Hepatocyte (in vitro differentiated cells): ENCODE data around the gene RORC. TPM values are rescaled to one million over a fixed set of nuclear protein-coding genes. Genes with fewer than 3 reads are reported as not detected.

Experiments used
- DNase-seq: peaks from one replicate; pipeline ENCODE4 v3.0.0-alpha.2; 2016; ENCODE audit warnings: low spot score
- H2AFZ ChIP-seq: fragments of 200-600 bp; sonication (generic); 2 replicates; pipeline ENCODE4 v1.6.0; 2016; ENCODE audit warnings: antibody characterized with exemption, mild to moderate bottlenecking
- H3K27ac ChIP-seq: fragments of 200-600 bp; sonication (generic); 2 replicates; pipeline ENCODE4 v1.5.1; 2016; ENCODE audit warnings: mild to moderate bottlenecking
- H3K27me3 ChIP-seq: fragments of 200-600 bp; sonication (generic); 2 replicates; pipeline ENCODE4 v1.6.1; 2016
- H3K36me3 ChIP-seq: fragments of 200-600 bp; sonication (generic); replicated peaks from 2 replicates; pipeline ENCODE4 v1.5.1; 2016; ENCODE audit warnings: low read depth; ENCODE audit not compliant: insufficient read depth
- H3K4me1 ChIP-seq: fragments of 200-600 bp; sonication (generic); 2 replicates; pipeline ENCODE4 v1.5.1; 2016; ENCODE audit warnings: mild to moderate bottlenecking, moderate library complexity; ENCODE audit not compliant: insufficient read depth
- H3K4me2 ChIP-seq: fragments of 200-600 bp; sonication (generic); 2 replicates; pipeline ENCODE4 v1.6.0; 2016
- H3K4me3 ChIP-seq: fragments of 200-600 bp; sonication (generic); 2 replicates; pipeline ENCODE4 v1.5.1; 2016; ENCODE audit warnings: mild to moderate bottlenecking
- H3K79me2 ChIP-seq: fragments of 200-600 bp; sonication (generic); 2 replicates; pipeline ENCODE4 v1.6.0; 2017; ENCODE audit warnings: mild to moderate bottlenecking
- H3K9me2 ChIP-seq: fragments of 200-600 bp; sonication (generic); replicated peaks from 2 replicates; pipeline ENCODE4 v1.6.0; 2017; ENCODE audit warnings: mild to moderate bottlenecking; ENCODE audit not compliant: insufficient read depth
- H3K9me3 ChIP-seq: fragments of 200-600 bp; sonication (generic); 2 replicates; pipeline ENCODE4 v1.5.1; 2016; ENCODE audit warnings: low read depth, mild to moderate bottlenecking
- H4K20me1 ChIP-seq: fragments of 200-600 bp; sonication (generic); 2 replicates; pipeline ENCODE4 v1.6.0; 2016; ENCODE audit warnings: mild to moderate bottlenecking; ENCODE audit not compliant: insufficient read depth, poor library complexity, severe bottlenecking
- EZH2 ChIP-seq: fragments of 200-600 bp; sonication (generic); IDR thresholded peaks from 2 replicates; pipeline ENCODE4 v1.6.1; 2016; ENCODE audit warnings: antibody characterized with exemption, mild to moderate bottlenecking, borderline replicate concordance
- EZH2phosphoT487 ChIP-seq: fragments of 200-600 bp; sonication (generic); IDR thresholded peaks from one replicate; pipeline ENCODE4 v1.6.1; 2018; ENCODE audit warnings: antibody characterized with exemption, mild to moderate bottlenecking, low read depth, moderate library complexity; ENCODE audit not compliant: unreplicated experiment, severe bottlenecking
- WGBS: methylation state at CpG from one replicate; pipeline ENCODE4 v1.1.6; 2016; ENCODE audit warnings: low lambda C conversion rate; ENCODE audit errors: missing lambda C conversion rate; 5-methylcytosine and 5-hydroxymethylcytosine counted together
- polyA plus RNA-seq: library from polyadenylated mRNA; unstranded; fragments of >200 nt; fragmentation: Nextera tagmentation; extraction: Ambion mirVana; gene quantifications from 2 replicates; pipeline ENCODE4 v1.2.1, GENCODE V29; 2016
- total RNA-seq: library from RNA; depleted of rRNA; stranded (reverse); fragments of >200 nt; gene quantifications from 2 replicates; pipeline ENCODE4 v1.2.3, GENCODE V29; 2014
- TF ChIP-seq, protein P1 (sequence below): fragments of 200-600 bp; sonication (generic); IDR thresholded peaks from 2 replicates; pipeline ENCODE4 v1.5.1; 2016; ENCODE audit warnings: antibody characterized with exemption, mild to moderate bottlenecking; ENCODE audit not compliant: poor library complexity

The RORC gene
- total and polyA plus RNA-seq, 2 experiments from 2014 or later, result 0.60 to 1.3 TPM

DNA sequence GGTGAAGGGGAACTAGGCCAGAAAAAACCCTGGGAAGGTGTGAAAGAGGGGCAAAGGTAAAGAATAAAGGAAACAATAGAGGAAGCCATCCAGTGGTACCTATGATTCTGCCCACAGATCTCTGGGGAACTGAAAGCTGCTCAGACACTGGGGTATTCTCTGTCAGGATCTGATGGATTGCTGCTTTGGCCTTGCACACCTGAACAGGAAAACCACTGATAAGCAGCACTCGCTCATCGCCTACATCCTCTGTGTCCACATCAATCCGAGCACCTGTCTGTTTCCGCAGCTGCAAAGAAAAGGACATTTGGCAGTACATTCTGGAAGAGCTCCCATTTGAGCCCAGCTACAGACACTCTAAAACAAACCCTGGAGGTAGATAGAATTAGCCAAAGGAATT, 51.8 kb downstream of the RORC start:
- no peaks in the 10 kb centered on the region for H3K79me2 ChIP-seq
- TF ChIP-seq EZH2phosphoT487, result no peak
- no peak for TF ChIP-seq EZH2
- TF ChIP-seq, protein P1, sequence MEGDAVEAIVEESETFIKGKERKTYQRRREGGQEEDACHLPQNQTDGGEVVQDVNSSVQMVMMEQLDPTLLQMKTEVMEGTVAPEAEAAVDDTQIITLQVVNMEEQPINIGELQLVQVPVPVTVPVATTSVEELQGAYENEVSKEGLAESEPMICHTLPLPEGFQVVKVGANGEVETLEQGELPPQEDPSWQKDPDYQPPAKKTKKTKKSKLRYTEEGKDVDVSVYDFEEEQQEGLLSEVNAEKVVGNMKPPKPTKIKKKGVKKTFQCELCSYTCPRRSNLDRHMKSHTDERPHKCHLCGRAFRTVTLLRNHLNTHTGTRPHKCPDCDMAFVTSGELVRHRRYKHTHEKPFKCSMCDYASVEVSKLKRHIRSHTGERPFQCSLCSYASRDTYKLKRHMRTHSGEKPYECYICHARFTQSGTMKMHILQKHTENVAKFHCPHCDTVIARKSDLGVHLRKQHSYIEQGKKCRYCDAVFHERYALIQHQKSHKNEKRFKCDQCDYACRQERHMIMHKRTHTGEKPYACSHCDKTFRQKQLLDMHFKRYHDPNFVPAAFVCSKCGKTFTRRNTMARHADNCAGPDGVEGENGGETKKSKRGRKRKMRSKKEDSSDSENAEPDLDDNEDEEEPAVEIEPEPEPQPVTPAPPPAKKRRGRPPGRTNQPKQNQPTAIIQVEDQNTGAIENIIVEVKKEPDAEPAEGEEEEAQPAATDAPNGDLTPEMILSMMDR, result no peak
- H3K9me3 ChIP-seq, result no peaks in the 10 kb centered on the region
- H4K20me1 ChIP-seq, result no peaks in the 10 kb centered on the region
- H2AFZ ChIP-seq, result no peak overlapping the region
- no peaks in the 10 kb centered on the region for H3K9me2 ChIP-seq
- H3K27me3 ChIP-seq, result no peaks in the 10 kb centered on the region
- 94% methylated on average over 4 of the region's 4 CpGs for WGBS
- H3K4me1 ChIP-seq, result no peaks in the 10 kb centered on the region
- H3K36me3 ChIP-seq, result no peaks in the 10 kb centered on the region
- no peak for DNase-seq
- H3K4me3 ChIP-seq, result no peak overlapping the region
- no peak overlapping the region for H3K4me2 ChIP-seq
- H3K27ac ChIP-seq, result no peak overlapping the region

GRCh38 chr1:151777317-151777716, 54.3 kb downstream of the RORC start:
- Histone ChIP-seq H3K4me3 (no peak overlapping the region), H3K79me2 (no peaks in the 10 kb centered on the region), H2AFZ (no peak overlapping the region), H4K20me1 (no peaks in the 10 kb centered on the region), H3K4me2 (no peak overlapping the region), H3K27ac (no peak overlapping the region), H3K36me3 (no peaks in the 10 kb centered on the region), H3K4me1 (no peaks in the 10 kb centered on the region), H3K9me2 (no peaks in the 10 kb centered on the region), H3K27me3 (no peaks in the 10 kb centered on the region), H3K9me3 (no peaks in the 10 kb centered on the region)
- DNase-seq, result no peak
- TF ChIP-seq EZH2, result no peak
- TF ChIP-seq EZH2phosphoT487, result no peak
- TF ChIP-seq, protein P1, result no peak
- 89% methylated on average over 4 of the region's 4 CpGs for WGBS

DNA sequence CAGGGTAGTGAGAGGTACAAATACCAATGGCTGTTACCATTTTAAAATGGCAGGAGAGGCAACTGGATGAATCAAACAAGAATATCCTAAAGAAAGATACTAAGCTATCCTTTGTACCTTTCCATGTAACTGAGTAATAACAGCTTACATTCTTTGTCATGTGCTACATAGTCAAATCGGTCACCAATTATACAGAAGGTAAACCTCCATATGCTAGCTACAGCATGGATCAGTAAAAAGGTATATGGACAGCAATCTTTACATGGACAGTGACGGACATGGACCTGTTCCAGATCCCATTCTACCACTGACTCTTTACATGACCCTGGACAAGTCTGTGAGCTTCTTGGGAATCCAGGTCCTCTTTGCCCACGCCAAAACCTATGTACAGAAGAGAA, 54.9 kb downstream of the RORC start:
- no peak overlapping the region for H3K4me2 ChIP-seq
- DNase-seq, result no peak
- H3K9me3 ChIP-seq, result no peaks in the 10 kb centered on the region
- 75% methylated on average over 3 of the region's 3 CpGs for WGBS
- H3K4me1 ChIP-seq, result no peaks in the 10 kb centered on the region
- H3K36me3 ChIP-seq, result no peaks in the 10 kb centered on the region
- no peak overlapping the region for H3K4me3 ChIP-seq
- no peak overlapping the region for H2AFZ ChIP-seq
- H3K79me2 ChIP-seq, result no peaks in the 10 kb centered on the region
- no peaks in the 10 kb centered on the region for H4K20me1 ChIP-seq
- H3K27me3 ChIP-seq, result no peaks in the 10 kb centered on the region
- no peak for TF ChIP-seq EZH2phosphoT487
- TF ChIP-seq, protein P1, result no peak
- no peak for TF ChIP-seq EZH2
- H3K27ac ChIP-seq, result no peak overlapping the region
- H3K9me2 ChIP-seq, result no peaks in the 10 kb centered on the region
